G401.6 (cell line): Measurements from ENCODE around the gene MTA2.
"Not testable (repeated sequence)": the region's sequence is repeated elsewhere in the genome, so short reads cannot be mapped to it uniquely, and the experiment has no call there.

Experiments
- FAIRE-seq: peaks from 2 replicates; lab custom pipeline; 2012; peaks lifted over from hg19 to GRCh38; lab: Jason Lieb, UNC

The MTA2 gene

GRCh38 chr11:62592146-62592815, 9.4 kb downstream of the MTA2 start:
- FAIRE-seq, result no peak

GRCh38 chr11:62591448-62592145, 10.1 kb downstream of the MTA2 start, which contains the start of gene TUT1:
Gene TUT1 (minus strand): TSS chr11:62591523. CDS start chr11:62591485, 38 bp downstream.
- peak; percentile 98 for FAIRE-seq

GRCh38 chr11:62588966-62589637, 12.6 kb downstream of the MTA2 start:
- peak; percentile 59 for FAIRE-seq

GRCh38 chr11:62585356-62585755, 16.3 kb downstream of the MTA2 start:
- not testable (repeated sequence) for FAIRE-seq

GRCh38 chr11:62581735-62582134, 19.9 kb downstream of the MTA2 start:
- not testable (repeated sequence) for FAIRE-seq

GRCh38 chr11:62580959-62581715, 20.5 kb downstream of the MTA2 start:
- FAIRE-seq, result no peak

- no peak for FAIRE-seq
These were observed 22.4 kb downstream of the MTA2 start for GRCh38 chr11:62579252-62579651.

- no peak for FAIRE-seq
These were observed 23.1 kb downstream of the MTA2 start for GRCh38 chr11:62578541-62578940.

- FAIRE-seq, result no peak
These were observed 24.5 kb downstream of the MTA2 start for GRCh38 chr11:62577046-62577714.

GRCh38 chr11:62575837-62576236, 25.8 kb downstream of the MTA2 start:
- no peak for FAIRE-seq

GRCh38 chr11:62575156-62575555, 26.5 kb downstream of the MTA2 start:
- no peak for FAIRE-seq

GRCh38 chr11:62574363-62575071, 27.1 kb downstream of the MTA2 start:
- no peak for FAIRE-seq

GRCh38 chr11:62573592-62574362, 27.9 kb downstream of the MTA2 start, which contains the start of gene EEF1G:
Gene EEF1G (minus strand): TSS chr11:62573891. CDS start chr11:62573842, 49 bp downstream.
- peak; percentile 97 for FAIRE-seq

- FAIRE-seq, result no peak
These were observed 28.6 kb downstream of the MTA2 start for GRCh38 chr11:62573006-62573591.

- no peak for FAIRE-seq
These were observed 29.2 kb downstream of the MTA2 start for GRCh38 chr11:62572431-62572830.

- FAIRE-seq, result not testable (repeated sequence)
These were observed 30.2 kb downstream of the MTA2 start for GRCh38 chr11:62571493-62571892.

GRCh38 chr11:62570903-62571302, 30.8 kb downstream of the MTA2 start:
- not testable (repeated sequence) for FAIRE-seq

- no peak for FAIRE-seq
These were observed 32.1 kb downstream of the MTA2 start for GRCh38 chr11:62569611-62570010.

GRCh38 chr11:62567018-62567633, 34.5 kb downstream of the MTA2 start:
- FAIRE-seq, result no peak
